Endothelial cell of umbilical vein (primary cell): ENCODE measurements around the gene CHP1. TPM values are rescaled to one million over a fixed set of nuclear protein-coding genes. Genes with fewer than 3 reads are reported as not detected.
"Not testable (repeated sequence)": the region's sequence is repeated elsewhere in the genome, so short reads cannot be mapped to it uniquely, and the experiment has no call there.

ENCODE experiments used
- BruUV-seq: library from RNA; stranded (reverse); fragments of 400-500 nt; replicated peaks from 2 replicates; lab custom pipeline; 2021; lab: Mats Ljungman, UMichigan
- CTCF ChIA-PET: fragments of 300-600, 350-600 bp; sonication (Branson Sonifier 250); formaldehyde crosslinking; loops from one replicate; lab custom pipeline; 2021; ENCODE audit warnings: antibody characterized with exemption, inconsistent platforms; lab: Charles Lee
- POLR2A ChIA-PET: fragments of 300-600, 350-600 bp; sonication (Branson Sonifier 250); formaldehyde crosslinking; loops from one replicate; lab custom pipeline; 2021; ENCODE audit warnings: antibody characterized with exemption, inconsistent platforms; lab: Charles Lee
- DNase-seq: peaks from one replicate; pipeline ENCODE4 v3.0.0-alpha.2; 2011; ENCODE audit warnings: low read depth, low spot score
- FAIRE-seq: peaks from 2 replicates; lab custom pipeline; 2011; peaks lifted over from hg19 to GRCh38; lab: Jason Lieb, UNC
- H2AFZ ChIP-seq: 2 replicates; pipeline ENCODE4 v1.6.0; 2012; ENCODE audit warnings: low read depth, low read length, control low read depth, inconsistent platforms
- H3K27ac ChIP-seq: 2 replicates; pipeline ENCODE4 v1.5.1; 2011; ENCODE audit warnings: low read depth, mild to moderate bottlenecking, control low read depth, low read length, moderate library complexity; ENCODE audit not compliant: insufficient read depth
- H3K27me3 ChIP-seq, 2 experiments: 2 replicates each; pipeline versions ENCODE4 v1.6.0 to v1.6.1; 2011; ENCODE audit warnings: low read length in 2 of 2, mixed read lengths in 1 of 2; ENCODE audit not compliant: control insufficient read depth in 2 of 2, insufficient read depth in 2 of 2
- H3K36me3 ChIP-seq, 2 experiments: 2 replicates in 1 of 2; 3 replicates in 1 of 2; pipeline ENCODE4 v1.5.1; 2011; ENCODE audit warnings: low read length in 2 of 2, mild to moderate bottlenecking in 1 of 2, moderate library complexity in 1 of 2; ENCODE audit not compliant: control insufficient read depth in 2 of 2, insufficient read depth in 2 of 2; ENCODE audit errors: extremely low read depth in 1 of 2
- H3K4me1 ChIP-seq: 3 replicates; pipeline ENCODE4 v1.5.1; 2011; ENCODE audit warnings: mild to moderate bottlenecking, low read length; ENCODE audit not compliant: control insufficient read depth, insufficient read depth; ENCODE audit errors: extremely low read depth
- H3K4me2 ChIP-seq: 2 replicates; pipeline ENCODE4 v1.6.1; 2011; ENCODE audit warnings: low read length, control low read depth, mixed read lengths; ENCODE audit not compliant: insufficient read depth
- H3K4me3 ChIP-seq, 3 experiments: fragments of 200-600 bp in 1 of 3; sonication (generic), shearing (Covaris generic) in 1 of 3; replicated peaks in 1 of 3; 2 replicates each; pipeline ENCODE4 v1.5.1; 2011 to 2016; ENCODE audit warnings: control low read depth in 3 of 3, low read length in 3 of 3, mild to moderate bottlenecking in 2 of 3, inconsistent platforms in 1 of 3, low read depth in 1 of 3, moderate library complexity in 1 of 3; ENCODE audit not compliant: insufficient read depth in 1 of 3
- H3K79me2 ChIP-seq: 2 replicates; pipeline ENCODE4 v1.6.0; 2012; ENCODE audit warnings: low read length, inconsistent platforms; ENCODE audit not compliant: control insufficient read depth, insufficient read depth
- H3K9ac ChIP-seq: replicated peaks from 2 replicates; pipeline ENCODE3; 2011; ENCODE audit warnings: low read length, control low read depth; ENCODE audit not compliant: insufficient read depth; ENCODE audit errors: extremely low read depth
- H3K9me1 ChIP-seq: replicated peaks from 3 replicates; pipeline ENCODE4 v1.6.0; 2011; ENCODE audit warnings: mild to moderate bottlenecking, low read length; ENCODE audit not compliant: control insufficient read depth, insufficient read depth; ENCODE audit errors: extremely low read depth
- H3K9me3 ChIP-seq: replicated peaks from 2 replicates; pipeline ENCODE4 v1.5.1; 2012; ENCODE audit warnings: low read length, inconsistent platforms; ENCODE audit not compliant: control insufficient read depth, insufficient read depth
- H4K20me1 ChIP-seq: replicated peaks from 2 replicates; pipeline ENCODE3; 2011; ENCODE audit warnings: mild to moderate bottlenecking, low read length; ENCODE audit not compliant: control insufficient read depth, insufficient read depth; ENCODE audit errors: extremely low read depth
- FOS ChIP-seq: IDR thresholded peaks from 2 replicates; pipeline ENCODE4 v1.6.1; 2011; ENCODE audit warnings: mild to moderate bottlenecking, low read length, moderate library complexity, borderline replicate concordance; ENCODE audit not compliant: insufficient read depth
- POLR2A ChIP-seq: IDR thresholded peaks from 2 replicates; pipeline ENCODE4 v1.6.1; 2012; ENCODE audit warnings: low read depth, mild to moderate bottlenecking, control low read depth, low read length
- dilution Hi-C: fragments of 300-500 bp; cut with MboI; formaldehyde crosslinking; loops from one replicate; pipeline ENCODE4 v1.15.0; 2019; ENCODE audit warnings: low sequenced_read_pairs; ENCODE audit not compliant: extremely low pct_ligation_motif_present
- intact Hi-C: fragments of 100-400 bp; cut with micrococcal nuclease; formaldehyde crosslinking; loops from one replicate; pipeline ENCODE4 v1.10.0; 2022
- polyA plus RNA-seq, 4 experiments: library from polyadenylated mRNA; depleted of rRNA in 3 of 4; stranded (reverse) in 3 of 4; unstranded in 1 of 4; fragments of >200 nt; gene quantifications; 2 replicates each; pipeline versions ENCODE4 v1.2.1 to v1.2.3, GENCODE V29; 2011 to 2012; ENCODE audit warnings: missing spikeins in 1 of 4
- total RNA-seq: library from RNA; stranded (reverse); gene quantifications from 2 replicates; pipeline ENCODE4 v1.2.3, GENCODE V29; 2021

The CHP1 gene
- total and polyA plus RNA-seq, 2 donors (not counting 3 experiments of a cell fraction or from before 2014, with no cell fraction given) = 49.1 to 96.2 TPM

DNA sequence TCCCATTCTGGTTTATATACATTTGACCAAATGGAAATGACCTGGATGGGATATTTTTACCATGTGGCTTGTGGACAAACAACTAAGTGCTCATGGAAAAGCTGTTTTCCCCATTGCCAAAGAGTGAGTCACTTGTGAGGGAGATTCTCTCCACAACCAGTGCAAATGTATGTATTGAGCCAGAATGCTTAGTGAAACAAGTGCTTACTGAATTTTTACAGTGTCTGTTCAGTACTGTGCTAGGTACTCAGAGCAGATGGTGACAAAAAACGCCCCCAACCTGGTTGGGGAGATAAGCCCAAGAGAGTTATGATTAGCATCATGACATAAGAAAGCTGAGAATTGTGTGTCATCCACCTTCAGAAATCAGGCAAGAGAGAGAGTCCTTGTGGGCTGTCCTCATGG is 2.3 kb downstream of the CHP1 start:
- POLR2A ChIA-PET = no interaction called here
- Histone ChIP-seq H3K9ac (no peak overlapping the region), H3K4me3 (no peak overlapping the region), H3K4me1 (peaks cover 15% of the 10 kb centered on the region), H3K9me3 (no peaks in the 10 kb centered on the region), H3K4me2 (no peak overlapping the region), H2AFZ (no peak overlapping the region), H4K20me1 (peaks cover 3% of the 10 kb centered on the region), H3K79me2 (peaks cover 34% of the 10 kb centered on the region), H3K27me3 (no peaks in the 10 kb centered on the region), H3K36me3 (no peaks in the 10 kb centered on the region), H3K27ac (no peak overlapping the region), H3K9me1 (no peaks in the 10 kb centered on the region)
- BruUV-seq = no TSS peak
- FAIRE-seq = no peak
- dilution Hi-C loops (no loop called here), intact Hi-C loops (loop anchor here (5.0 kb wide), 1 partner anchor 291 kb away; no protein-coding TSS in a partner anchor)
- no peak for TF ChIP-seq POLR2A
- TF ChIP-seq FOS = peak; percentile 47
- DNase-seq = peak; percentile 45
- CTCF ChIA-PET = interaction anchor here (0.9 to 1.0 kb wide), 2 partner anchors 99 kb away, joined by 3 read pairs; partner anchors contain the start of genes NUSAP1 and OIP5

DNA sequence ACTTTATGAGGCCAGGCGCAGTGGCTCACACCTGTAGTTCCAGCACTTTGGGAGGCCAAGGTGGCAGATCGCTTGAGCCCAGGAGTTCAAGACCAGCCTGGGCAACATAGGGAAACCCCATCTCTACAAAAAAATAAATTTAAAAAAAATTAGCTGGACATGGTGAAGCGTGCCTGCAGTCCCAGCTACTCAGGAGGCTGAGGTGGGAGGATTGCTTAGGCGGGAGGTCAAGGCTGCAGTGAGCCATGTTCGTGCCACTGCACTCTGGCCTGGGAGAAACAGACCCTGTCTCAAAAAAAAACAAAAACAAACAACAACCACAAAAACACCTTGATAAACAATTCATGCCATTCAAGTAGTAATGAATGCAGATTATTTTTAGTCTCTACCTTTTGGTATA is 4.2 kb downstream of the CHP1 start:
- H3K27me3 ChIP-seq, H3K36me3 ChIP-seq, H3K4me2 ChIP-seq, H3K9me3 ChIP-seq, H3K27ac ChIP-seq, H2AFZ ChIP-seq, H4K20me1 ChIP-seq, intact Hi-C loops, FAIRE-seq, H3K4me3 ChIP-seq, dilution Hi-C loops, POLR2A ChIA-PET, H3K9me1 ChIP-seq, DNase-seq, H3K9ac ChIP-seq, BruUV-seq, CTCF ChIA-PET: not testable (repeated sequence)
- H3K79me2 ChIP-seq = peaks cover 37% of the 10 kb centered on the region
- peaks cover 15% of the 10 kb centered on the region for H3K4me1 ChIP-seq
